Mesothelial cell of epicardium (in vitro differentiated cells): Measurements from ENCODE around the gene PLEKHM3. TPM values are rescaled to one million over a fixed set of nuclear protein-coding genes. Genes with fewer than 3 reads are reported as not detected.

ENCODE experiments used
- DNase-seq, 2 experiments: peaks; one replicate each; pipeline ENCODE4 v3.0.0; 2021; ENCODE audit warnings: low spot score in 2 of 2; ENCODE audit not compliant: unreplicated experiment in 2 of 2
- H3K27ac Mint-ChIP-seq: 2 replicates; pipeline ENCODE4 v1.8.0; 2021; ENCODE audit warnings: mixed read lengths
- H3K27me3 Mint-ChIP-seq: 2 replicates; pipeline ENCODE4 v1.8.0; 2021; ENCODE audit warnings: low read depth, mixed read lengths
- H3K36me3 Mint-ChIP-seq: 2 replicates; pipeline ENCODE4 v1.8.0; 2021; ENCODE audit warnings: mixed read lengths
- H3K4me1 Mint-ChIP-seq: 2 replicates; pipeline ENCODE4 v1.8.0; 2021; ENCODE audit warnings: mixed read lengths
- H3K4me3 Mint-ChIP-seq: 2 replicates; pipeline ENCODE4 v1.8.0; 2021; ENCODE audit warnings: mild to moderate bottlenecking, moderate library complexity, mixed read lengths
- H3K9me3 Mint-ChIP-seq: 2 replicates; pipeline ENCODE4 v1.8.0; 2021; ENCODE audit warnings: mixed read lengths
- CTCF ChIP-seq: fragments of 200-600 bp; sonication (generic); IDR thresholded peaks from one replicate; pipeline ENCODE4 v1.5.0; 2021; ENCODE audit warnings: antibody characterized with exemption; ENCODE audit not compliant: unreplicated experiment
- total RNA-seq: library from RNA; stranded (reverse); gene quantifications from 3 replicates; pipeline ENCODE4 v1.2.1, GENCODE V29; 2021

Gene PLEKHM3
- total RNA-seq, 1 donor from 2014 or later: 16.2 TPM

DNA sequence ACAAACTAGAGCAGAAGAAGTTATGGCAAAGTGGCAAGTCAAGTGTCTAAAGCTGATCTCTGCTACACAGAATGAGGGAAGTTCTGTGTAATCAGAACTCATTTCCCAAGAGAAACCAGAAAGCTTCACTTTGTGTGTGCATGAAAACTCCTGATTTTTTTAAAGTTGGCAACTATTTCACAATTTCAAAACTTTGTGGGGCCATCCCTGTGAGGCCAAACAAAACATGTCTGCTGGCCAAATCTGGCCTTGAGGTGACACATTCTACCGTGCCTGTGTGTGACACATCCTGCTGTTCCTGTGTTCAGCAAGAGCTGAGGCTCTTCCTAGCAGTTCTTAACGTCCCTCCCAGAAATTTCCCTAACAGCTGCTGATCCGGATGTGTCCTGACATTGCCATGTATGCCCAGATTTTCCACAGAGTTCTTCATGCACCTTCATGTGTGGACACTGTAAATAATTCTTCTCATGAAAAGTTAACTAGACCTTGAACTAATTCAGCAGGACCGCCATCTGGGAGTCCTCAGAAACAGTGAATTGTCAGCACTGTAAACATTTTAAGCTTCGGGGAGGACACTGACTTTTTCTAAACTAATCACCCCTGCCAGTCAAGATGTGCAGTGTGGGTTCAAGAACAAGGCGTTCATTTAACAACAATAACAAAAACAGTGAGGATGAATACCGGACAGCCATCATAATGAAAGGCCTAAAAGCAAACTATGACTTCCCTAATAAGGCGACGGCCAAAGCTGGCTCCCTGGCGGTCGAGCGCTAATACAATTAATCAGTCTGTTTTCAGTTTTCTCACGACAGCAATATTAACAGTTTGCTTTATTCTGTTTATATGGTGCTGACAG, 99.0 kb downstream of the PLEKHM3 start:
- Mint-ChIP-seq H3K9me3 (no peaks in the 10 kb centered on the region), H3K36me3 (peaks cover 13% of the 10 kb centered on the region), H3K27me3 (no peaks in the 10 kb centered on the region), H3K4me1 (peaks cover 15% of the 10 kb centered on the region), H3K4me3 (no peak overlapping the region), H3K27ac (peak overlapping the region; percentile 76)
- TF ChIP-seq CTCF: no peak
- DNase-seq: no peak

DNA sequence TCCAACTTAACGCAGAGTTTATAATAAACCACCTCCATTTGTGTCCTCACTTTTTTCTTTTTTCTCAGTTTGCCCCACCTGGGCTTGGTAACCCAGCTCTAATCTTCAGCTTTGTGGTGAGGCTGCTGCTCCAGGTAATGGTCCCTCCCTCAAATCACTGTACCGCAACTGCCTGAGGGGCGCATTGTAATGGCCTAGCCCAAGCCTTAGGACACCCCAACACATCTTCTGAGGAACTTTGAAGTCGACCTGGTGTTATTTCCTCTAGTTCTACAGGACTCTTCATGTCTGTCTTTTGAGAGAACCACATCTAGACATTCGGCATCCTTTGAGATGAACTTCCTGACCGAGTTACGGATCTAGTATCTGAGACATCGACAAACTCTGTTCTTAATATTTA, 99.7 kb downstream of the PLEKHM3 start:
- Mint-ChIP-seq H3K36me3 (peaks cover 8% of the 10 kb centered on the region), H3K4me3 (no peak overlapping the region), H3K9me3 (no peaks in the 10 kb centered on the region), H3K4me1 (peaks cover 15% of the 10 kb centered on the region), H3K27me3 (no peaks in the 10 kb centered on the region), H3K27ac (no peak overlapping the region)
- TF ChIP-seq CTCF: no peak
- DNase-seq: no peak

DNA sequence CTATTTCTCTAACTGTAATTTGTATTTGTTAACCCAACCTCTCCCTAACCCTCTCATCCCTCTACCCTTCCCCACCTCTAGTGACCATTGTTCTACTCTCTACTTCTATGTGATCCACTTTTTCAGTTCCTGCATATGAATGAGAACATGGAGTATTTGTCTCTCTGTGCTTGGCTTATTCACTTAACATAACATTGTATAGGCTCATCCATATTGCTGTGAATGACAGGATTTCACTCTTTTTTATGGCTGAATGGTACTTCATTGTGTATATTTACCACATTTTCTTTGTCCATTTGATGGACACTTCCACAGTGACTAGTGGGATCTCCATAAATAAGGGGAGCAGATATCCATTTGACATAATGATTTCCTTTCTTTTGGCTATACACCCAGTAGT, 103.7 kb downstream of the PLEKHM3 start:
- DNase-seq: no peak
- Mint-ChIP-seq H3K9me3 (no peaks in the 10 kb centered on the region), H3K36me3 (peaks cover 5% of the 10 kb centered on the region), H3K27ac (no peak overlapping the region), H3K4me3 (no peak overlapping the region), H3K4me1 (peaks cover 9% of the 10 kb centered on the region), H3K27me3 (no peaks in the 10 kb centered on the region)
- no peak for TF ChIP-seq CTCF

DNA sequence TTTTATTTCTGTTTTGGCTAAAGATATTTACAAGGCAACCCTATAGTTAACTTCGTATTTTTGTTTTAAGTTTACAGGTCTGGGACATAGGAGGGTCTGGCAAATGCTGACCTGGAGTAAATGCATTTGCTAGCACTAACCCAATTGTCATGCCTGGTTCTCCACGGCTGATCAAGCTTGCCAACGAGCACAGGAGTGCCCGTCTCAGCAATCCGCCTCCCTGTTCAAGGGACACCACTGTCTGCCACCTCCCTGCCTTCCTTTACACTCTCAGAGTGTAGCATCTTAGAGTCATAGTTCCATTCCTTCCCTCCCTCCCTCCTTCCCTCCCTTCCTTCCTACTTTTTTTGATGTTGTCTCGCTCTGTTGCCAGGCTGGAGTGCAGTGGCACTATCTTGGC, 104.6 kb downstream of the PLEKHM3 start:
- Mint-ChIP-seq H3K27ac (no peak overlapping the region), H3K4me1 (no peaks in the 10 kb centered on the region), H3K27me3 (no peaks in the 10 kb centered on the region), H3K9me3 (no peaks in the 10 kb centered on the region), H3K4me3 (no peak overlapping the region), H3K36me3 (peaks cover 5% of the 10 kb centered on the region)
- DNase-seq: no peak
- TF ChIP-seq CTCF: no peak

- Mint-ChIP-seq H3K36me3 (peaks cover 5% of the 10 kb centered on the region), H3K4me1 (no peaks in the 10 kb centered on the region), H3K9me3 (no peaks in the 10 kb centered on the region), H3K4me3 (no peak overlapping the region), H3K27ac (no peak overlapping the region), H3K27me3 (no peaks in the 10 kb centered on the region)
- no peak for DNase-seq
- TF ChIP-seq CTCF: no peak
Observed at GRCh38 chr2:207920321-207920720, 105.0 kb downstream of the PLEKHM3 start.
